ENCODE results near the gene UBE2E1. TPM values are rescaled to one million over a fixed set of nuclear protein-coding genes. Genes with fewer than 3 reads are reported as not detected.

UBE2E1 gene
- total RNA-seq = 127 and 174 TPM in 2 replicates

DNA sequence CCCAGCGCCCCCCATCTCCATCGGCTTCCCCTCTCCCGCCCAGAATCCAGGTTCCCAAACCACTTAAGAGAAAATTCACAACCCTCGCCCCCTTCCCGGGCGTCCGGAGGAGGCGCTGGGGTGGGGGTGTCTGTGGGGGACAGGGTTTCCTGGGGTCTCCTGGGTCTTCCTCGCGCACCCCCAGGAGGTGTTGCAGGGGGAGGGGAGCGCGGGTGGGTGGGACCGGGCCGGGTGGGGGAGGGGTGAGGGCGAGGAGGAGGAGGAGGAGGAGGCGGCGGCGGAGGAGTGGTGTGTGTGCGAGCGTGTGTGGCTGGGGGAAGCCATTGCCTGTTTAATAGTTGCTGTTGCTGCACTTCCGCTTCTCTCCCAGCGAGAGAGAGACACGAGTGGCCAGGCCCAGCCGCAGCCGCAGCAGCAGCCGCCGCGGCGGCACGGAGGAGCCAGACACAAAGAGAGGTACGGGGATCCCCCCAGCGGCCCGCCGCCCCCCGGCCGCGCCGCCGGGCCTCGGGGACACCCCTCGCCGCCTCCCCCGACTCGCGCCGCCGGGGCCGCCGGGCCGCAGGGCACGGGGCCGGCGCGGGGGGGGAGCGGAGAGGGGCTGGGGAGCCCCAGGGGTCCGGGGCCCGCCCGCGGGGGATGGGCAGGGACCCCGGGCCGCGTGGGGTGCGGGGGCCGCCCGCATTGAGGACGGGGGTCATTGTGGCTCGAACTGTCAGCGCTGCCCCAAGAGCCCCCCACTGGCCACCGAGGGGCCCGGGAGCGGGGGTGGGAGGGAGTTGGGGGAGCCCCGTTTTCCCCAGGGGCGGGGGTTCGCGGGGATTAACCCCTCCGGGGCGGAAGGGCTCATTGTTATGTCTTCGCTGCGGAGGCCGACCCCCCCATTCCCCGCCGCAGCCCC lies at the start of gene UBE2E1:
UBE2E1 (plus strand) TSS at position 323 of the 901 bp plus-strand sequence. CDS start 1,315 bp downstream, outside the sequence.

DNA sequence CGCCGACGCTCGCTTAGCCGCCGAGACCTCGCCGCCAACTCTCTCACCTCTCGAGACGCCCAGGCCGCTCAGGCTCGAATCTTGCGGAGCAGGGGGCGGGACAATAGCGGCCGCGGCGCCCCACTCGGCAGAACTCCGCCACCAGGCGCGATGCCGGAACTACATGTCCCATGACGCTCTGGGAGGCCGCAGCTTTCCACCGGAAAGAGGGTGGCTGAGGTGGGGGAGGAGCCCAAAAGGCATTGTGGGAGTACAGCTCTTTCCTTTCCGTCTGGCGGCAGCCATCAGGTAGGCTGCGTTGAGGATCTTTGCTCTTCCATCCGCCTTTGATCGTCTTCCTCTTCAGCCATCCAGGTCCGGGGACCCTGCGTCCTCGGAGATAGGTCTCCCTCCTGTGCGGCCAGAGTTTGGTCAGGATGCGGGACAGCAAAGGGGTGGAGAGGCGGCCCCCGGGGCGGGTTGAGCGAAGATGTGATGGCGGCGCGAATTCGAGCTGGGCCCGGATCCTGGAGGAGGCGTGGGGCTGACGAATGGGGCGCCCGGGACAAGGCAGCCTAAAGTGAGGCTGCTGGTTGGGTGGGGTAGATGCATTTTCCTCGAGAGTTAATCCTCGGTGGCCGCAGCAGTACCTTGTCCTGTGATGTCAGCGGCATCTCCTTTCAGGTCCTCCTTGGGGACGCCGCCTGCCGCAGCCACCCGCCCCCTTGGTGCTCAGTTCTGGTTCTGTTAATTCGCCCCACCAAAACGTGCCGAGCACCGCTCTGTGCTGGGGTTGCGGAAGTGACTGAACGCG lies 111.3 kb downstream of the UBE2E1 start, which contains the start of the genes NKIRAS1 and RPL15:
NKIRAS1 (minus strand) TSS at position 105 of the 793 bp plus-strand sequence. CDS start 6,086 bp downstream, outside the sequence.
RPL15 (plus strand) TSS at position 247 of the 793 bp plus-strand sequence. CDS start 728 bp downstream, outside the sequence.

Other genes starting within 250 kb of the UBE2E1 start
- 7.3 and 9.2 TPM in 2 replicates for gene NKIRAS1, start 111.0 kb downstream of the UBE2E1 start, total RNA-seq
- gene RPL15, start 111.2 kb downstream of the UBE2E1 start, total RNA-seq = 1,899 and 2,358 TPM in 2 replicates
- gene NR1D2, start 139.3 kb downstream of the UBE2E1 start, total RNA-seq = 31.2 and 37.5 TPM in 2 replicates

Data from thoracic aorta endothelial cell (primary cell).